Fibroblast of the aortic adventitia (primary cell): ENCODE data around the gene DCST2. TPM values are rescaled to one million over a fixed set of nuclear protein-coding genes. Genes with fewer than 3 reads are reported as not detected.
A peak's percentile ranks its signal among the peaks of the same experiment; 100 is the strongest.

Experiments used
- DNase-seq: peaks from one replicate; pipeline ENCODE4 v3.0.0-alpha.2; 2010; ENCODE audit warnings: low read depth
- H3K4me3 ChIP-seq: 2 replicates; pipeline ENCODE4 v1.5.1; 2011; ENCODE audit warnings: low read depth, mild to moderate bottlenecking, control low read depth, low read length, moderate library complexity
- CTCF ChIP-seq: IDR thresholded peaks from 2 replicates; pipeline ENCODE4 v1.5.1; 2011; ENCODE audit warnings: mild to moderate bottlenecking, low read length, control low read depth, inconsistent platforms; ENCODE audit not compliant: insufficient read depth
- small RNA-seq: library from RNA; depleted of rRNA; stranded (forward); fragments of <200 nt; gene quantifications from one replicate; pipeline ENCODE3, GENCODE V24; 2012
- total RNA-seq: library from RNA; depleted of rRNA; stranded (reverse); fragments of >200 nt; gene quantifications from 2 replicates; pipeline ENCODE4 v1.2.3, GENCODE V29; 2012; ENCODE audit warnings: low replicate concordance

Gene DCST2
- total RNA-seq, 1 donor: 0.09 TPM

- peak; percentile 93 for DNase-seq
- no peak for TF ChIP-seq CTCF
- peak within 1 kb of the TSS; percentile 80 for H3K4me3 ChIP-seq
Observed at GRCh38 chr1:154970631-154971340, 62.8 kb downstream of the DCST2 start, which contains the start of gene SHC1. Gene SHC1 (minus strand): TSS chr1:154970747. CDS start chr1:154970526, 221 bp downstream.

GRCh38 chr1:154969860-154970452 is 63.6 kb downstream of the DCST2 start:
- H3K4me3 ChIP-seq: peak overlapping the region; percentile 80
- DNase-seq: no peak
- TF ChIP-seq CTCF: no peak

GRCh38 chr1:154969246-154969645 is 64.3 kb downstream of the DCST2 start:
- peak overlapping the region; percentile 80 for H3K4me3 ChIP-seq
- TF ChIP-seq CTCF: no peak
- DNase-seq: no peak

- H3K4me3 ChIP-seq: peak overlapping the region; percentile 80
- DNase-seq: no peak
- no peak for TF ChIP-seq CTCF
Observed at GRCh38 chr1:154968731-154969130, 64.8 kb downstream of the DCST2 start.

Small RNA genes lying within 50 kb of the gene (small RNA-seq; reads per million reads assigned to genes)
- gene MIR4258: not detected

Other genes with a start within 250 kb of the DCST2 start
- gene KCNN3, start 163.5 kb downstream of the DCST2 start, total RNA-seq: 0.09 and 0.25 TPM in 2 replicates
- 11.7 and 20.7 TPM in 2 replicates for gene PMVK, start 97.1 kb downstream of the DCST2 start, total RNA-seq
- gene PBXIP1, start 77.7 kb downstream of the DCST2 start, total RNA-seq: 36.2 and 122 TPM in 2 replicates
- 7.8 and 18.0 TPM in 2 replicates for gene PYGO2, start 72.0 kb downstream of the DCST2 start, total RNA-seq
- gene SHC1, start 63.0 kb downstream of the DCST2 start, total RNA-seq: 111 and 167 TPM in 2 replicates
- 24.0 and 80.7 TPM in 2 replicates for gene CKS1B, start 59.1 kb downstream of the DCST2 start, total RNA-seq
- gene FLAD1, start 50.4 kb downstream of the DCST2 start, total RNA-seq: 5.2 and 17.7 TPM in 2 replicates
- gene LENEP, start 40.2 kb downstream of the DCST2 start, total RNA-seq: not detected in 2 replicates
- 14.0 and 15.4 TPM in 2 replicates for gene ZBTB7B, start 31.0 kb downstream of the DCST2 start, total RNA-seq
- gene DCST1, start within 50 bp of the DCST2 start, total RNA-seq: not detected in 2 replicates
- 39.0 and 69.9 TPM in 2 replicates for gene ADAM15, start 17.5 kb upstream of the DCST2 start, total RNA-seq
- 2.4 and 5.3 TPM in 2 replicates for gene EFNA4, start 30.0 kb upstream of the DCST2 start, total RNA-seq
- gene EFNA3, start 45.1 kb upstream of the DCST2 start, total RNA-seq: 0.90 TPM in 1 of 2 replicates, not detected in the other
- gene EFNA1, start 94.1 kb upstream of the DCST2 start, total RNA-seq: 0.16 and 0.54 TPM in 2 replicates
- 25.6 and 39.3 TPM in 2 replicates for gene SLC50A1, start 102.1 kb upstream of the DCST2 start, total RNA-seq
- gene DPM3, start 106.8 kb upstream of the DCST2 start, total RNA-seq: 26.1 and 46.3 TPM in 2 replicates
- gene KRTCAP2, start 139.5 kb upstream of the DCST2 start, total RNA-seq: 29.8 and 100 TPM in 2 replicates
- gene TRIM46, start 140.1 kb upstream of the DCST2 start, total RNA-seq: 5.2 and 13.2 TPM in 2 replicates
- 29.3 and 41.1 TPM in 2 replicates for gene THBS3, start 174.1 kb upstream of the DCST2 start, total RNA-seq
- 13.7 and 26.1 TPM in 2 replicates for gene MTX1, start 174.9 kb upstream of the DCST2 start, total RNA-seq
- gene ENTREP3, start 221.7 kb upstream of the DCST2 start, total RNA-seq: 9.0 and 9.3 TPM in 2 replicates
- gene SCAMP3, start 228.6 kb upstream of the DCST2 start, total RNA-seq: 12.5 and 47.6 TPM in 2 replicates
- gene CLK2, start 239.7 kb upstream of the DCST2 start, total RNA-seq: 29.7 and 53.7 TPM in 2 replicates
- gene HCN3, start 243.7 kb upstream of the DCST2 start, total RNA-seq: 0.08 and 1.4 TPM in 2 replicates